ENCODE data around the gene FOXO3. TPM values are rescaled to one million over a fixed set of nuclear protein-coding genes. Genes with fewer than 3 reads are reported as not detected.

FOXO3 gene
- total and polyA plus RNA-seq, 9 donors, result 21.8 to 37.1 (median 29.1) TPM

DNA sequence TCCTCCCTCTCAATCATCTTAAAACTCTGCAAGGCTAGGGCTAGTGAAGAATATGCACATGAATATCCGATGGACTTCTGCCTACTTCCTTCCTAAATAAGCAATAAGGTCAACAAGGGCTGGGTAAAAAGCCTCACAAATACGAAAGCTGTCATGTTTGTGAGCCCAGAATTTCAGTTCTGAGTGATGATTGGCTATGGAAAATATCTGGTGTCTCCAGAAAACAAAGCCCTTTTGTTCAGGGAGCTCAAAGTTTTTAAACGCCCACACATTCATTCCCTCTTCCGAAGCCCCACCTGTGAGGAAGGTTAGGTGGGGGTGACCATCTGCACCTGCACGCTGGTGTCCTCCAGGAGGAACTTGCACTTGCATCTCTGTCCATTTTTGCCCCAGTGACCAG is 160.6 kb downstream of the FOXO3 start:
- no peak overlapping the region for H3K27ac ChIP-seq (ENCODE audit: low read length)
- WGBS (ENCODE audit: insufficient coverage), result no CpG with 5 or more reads among the region's 5 CpGs
- H3K4me1 ChIP-seq (ENCODE audit: control insufficient read depth, insufficient read depth, low read length), result no peaks in the 10 kb centered on the region
- no peaks in the 10 kb centered on the region for H3K9me3 ChIP-seq (replicated peaks; ENCODE audit: control insufficient read depth, low read depth, low read length)
- no peak overlapping the region for H3K4me3 ChIP-seq (ENCODE audit: low read length)
- H3K36me3 ChIP-seq (ENCODE audit: control insufficient read depth, insufficient read depth, low read length), result no peaks in the 10 kb centered on the region
- no peaks in the 10 kb centered on the region for H3K27me3 ChIP-seq (ENCODE audit: control insufficient read depth, insufficient read depth, low read length)
- no peak for DNase-seq

DNA sequence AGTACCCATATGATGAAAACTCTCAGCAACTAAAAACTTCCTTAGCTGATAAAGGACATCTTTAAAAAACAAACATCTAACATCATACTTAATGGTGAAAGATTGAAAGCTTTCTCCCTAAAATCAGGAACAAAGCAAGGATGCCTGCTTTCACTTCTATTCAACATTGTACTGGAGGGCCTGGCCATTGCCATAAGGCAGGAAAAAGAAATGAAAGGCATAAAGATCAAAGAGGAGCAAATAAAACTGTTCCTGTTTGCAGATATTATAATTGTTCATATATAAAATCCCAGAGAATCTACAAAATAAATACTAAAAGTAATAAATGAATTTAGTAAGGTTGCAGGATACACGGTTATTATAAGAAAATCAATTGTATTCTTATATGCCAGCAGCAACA is 162.9 kb downstream of the FOXO3 start:
- Histone ChIP-seq H3K36me3 (ENCODE audit: control insufficient read depth, insufficient read depth, low read length) (no peaks in the 10 kb centered on the region), H3K27ac (ENCODE audit: low read length) (no peak overlapping the region), H3K9me3 (replicated peaks; ENCODE audit: control insufficient read depth, low read depth, low read length) (no peaks in the 10 kb centered on the region), H3K4me1 (ENCODE audit: control insufficient read depth, insufficient read depth, low read length) (no peaks in the 10 kb centered on the region), H3K27me3 (ENCODE audit: control insufficient read depth, insufficient read depth, low read length) (no peaks in the 10 kb centered on the region), H3K4me3 (ENCODE audit: low read length) (no peak overlapping the region)
- no CpG with 5 or more reads among the region's 1 CpG for WGBS (ENCODE audit: insufficient coverage)
- no peak for DNase-seq

DNA sequence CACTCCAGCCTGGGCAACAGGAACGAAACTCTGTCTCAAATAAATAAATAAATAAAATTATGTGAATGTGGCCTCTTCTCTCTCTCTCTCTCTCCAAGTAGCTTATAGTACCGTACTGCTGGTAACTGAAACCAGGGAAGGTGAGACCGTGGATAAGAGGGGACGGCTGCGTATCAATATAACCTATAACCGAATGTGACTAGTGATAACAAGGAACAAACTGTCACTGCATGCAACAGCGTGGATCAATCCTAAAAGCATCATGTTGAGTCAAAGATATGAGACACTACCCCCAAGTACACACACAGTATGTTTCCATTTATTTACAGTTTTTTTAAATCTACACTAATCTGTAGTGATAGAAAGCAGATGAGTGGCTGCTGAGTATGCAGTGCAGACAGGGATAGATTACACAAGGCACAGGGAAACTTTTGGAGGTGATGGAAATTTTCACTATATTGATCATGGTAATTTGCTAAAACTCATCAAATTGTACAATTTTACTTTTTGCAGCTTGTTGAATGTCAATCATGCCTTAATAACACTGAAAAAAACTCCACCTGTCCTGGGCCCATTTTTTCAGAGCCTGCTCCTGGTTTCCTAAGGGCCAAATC is 166.1 kb downstream of the FOXO3 start:
- Histone ChIP-seq H3K27me3 (ENCODE audit: control insufficient read depth, insufficient read depth, low read length) (peaks cover 3% of the 10 kb centered on the region), H3K36me3 (ENCODE audit: control insufficient read depth, insufficient read depth, low read length) (no peaks in the 10 kb centered on the region), H3K4me1 (ENCODE audit: control insufficient read depth, insufficient read depth, low read length) (peaks cover 4% of the 10 kb centered on the region), H3K9me3 (replicated peaks; ENCODE audit: control insufficient read depth, low read depth, low read length) (no peaks in the 10 kb centered on the region), H3K27ac (ENCODE audit: low read length) (no peak overlapping the region), H3K4me3 (ENCODE audit: low read length) (no peak overlapping the region)
- WGBS (ENCODE audit: insufficient coverage), result 88% methylated on average over 4 of the region's 7 CpGs
- DNase-seq, result no peak

DNA sequence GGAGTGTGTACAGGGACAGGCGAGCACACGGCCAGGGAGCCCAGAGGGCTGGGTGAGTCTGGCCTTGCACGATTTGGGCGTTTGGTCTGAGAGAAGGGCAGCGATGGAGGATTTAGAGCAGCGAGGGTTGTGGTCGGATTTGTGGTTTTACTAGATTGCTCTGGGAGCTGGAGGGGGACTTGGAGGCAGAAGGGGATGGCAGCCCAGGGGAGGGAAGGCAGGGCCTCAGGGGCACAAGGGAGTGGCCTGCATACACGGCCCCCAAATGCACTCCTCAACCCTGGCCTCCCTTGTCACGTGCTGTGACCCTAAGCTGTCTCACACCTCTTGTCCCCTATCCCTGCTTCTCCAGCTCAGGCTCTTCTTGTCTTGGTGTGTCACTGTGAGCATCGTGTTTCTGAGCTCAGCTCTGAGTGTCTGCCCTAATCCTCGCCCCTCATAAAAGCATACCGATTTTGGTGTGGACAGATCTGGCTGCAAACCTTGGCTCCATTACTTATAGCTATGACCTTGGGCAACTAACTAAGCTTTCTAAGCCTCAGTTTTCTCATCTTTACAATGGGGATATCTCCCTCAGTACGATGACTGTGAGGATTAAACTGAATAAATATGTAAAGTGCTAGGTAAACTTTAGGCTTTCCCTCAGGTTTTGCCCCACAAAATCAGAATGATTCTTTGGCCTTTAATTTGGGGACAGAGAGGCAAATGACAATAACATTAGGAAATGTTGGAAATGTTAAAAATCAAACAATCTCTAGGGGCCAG is 167.4 kb downstream of the FOXO3 start:
- no peak for DNase-seq
- Histone ChIP-seq H3K4me3 (ENCODE audit: low read length) (no peak overlapping the region), H3K4me1 (ENCODE audit: control insufficient read depth, insufficient read depth, low read length) (peaks cover 4% of the 10 kb centered on the region), H3K27me3 (ENCODE audit: control insufficient read depth, insufficient read depth, low read length) (peaks cover 3% of the 10 kb centered on the region), H3K36me3 (ENCODE audit: control insufficient read depth, insufficient read depth, low read length) (no peaks in the 10 kb centered on the region), H3K9me3 (replicated peaks; ENCODE audit: control insufficient read depth, low read depth, low read length) (no peaks in the 10 kb centered on the region), H3K27ac (ENCODE audit: low read length) (no peak overlapping the region)
- WGBS (ENCODE audit: insufficient coverage), result 66% methylated on average over 12 of the region's 13 CpGs

DNA sequence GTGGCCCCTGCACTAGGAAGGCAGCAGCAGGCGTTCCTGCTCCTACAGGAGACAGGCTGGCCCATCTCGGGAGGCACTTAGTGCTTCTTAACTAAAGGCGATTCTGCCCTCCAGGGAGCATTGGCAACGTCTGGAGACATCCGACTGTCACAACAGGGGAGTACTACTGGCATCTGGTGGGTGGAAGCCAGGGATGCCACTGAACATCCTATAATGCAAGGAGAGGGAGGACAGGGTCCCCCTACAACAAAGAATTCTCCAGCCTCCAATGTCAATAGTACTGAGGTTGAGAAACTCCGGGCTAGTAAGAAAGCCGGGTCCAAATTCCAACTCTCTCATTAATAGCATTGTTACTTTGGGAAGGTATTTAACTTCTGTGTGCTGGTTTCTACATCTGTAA is 168.1 kb downstream of the FOXO3 start:
- no peak for DNase-seq
- Histone ChIP-seq H3K36me3 (ENCODE audit: control insufficient read depth, insufficient read depth, low read length) (no peaks in the 10 kb centered on the region), H3K27ac (ENCODE audit: low read length) (no peak overlapping the region), H3K9me3 (replicated peaks; ENCODE audit: control insufficient read depth, low read depth, low read length) (no peaks in the 10 kb centered on the region), H3K4me1 (ENCODE audit: control insufficient read depth, insufficient read depth, low read length) (peaks cover 4% of the 10 kb centered on the region), H3K27me3 (ENCODE audit: control insufficient read depth, insufficient read depth, low read length) (peaks cover 3% of the 10 kb centered on the region), H3K4me3 (ENCODE audit: low read length) (no peak overlapping the region)
- WGBS (ENCODE audit: insufficient coverage), result 75% methylated on average over 3 of the region's 7 CpGs

DNA sequence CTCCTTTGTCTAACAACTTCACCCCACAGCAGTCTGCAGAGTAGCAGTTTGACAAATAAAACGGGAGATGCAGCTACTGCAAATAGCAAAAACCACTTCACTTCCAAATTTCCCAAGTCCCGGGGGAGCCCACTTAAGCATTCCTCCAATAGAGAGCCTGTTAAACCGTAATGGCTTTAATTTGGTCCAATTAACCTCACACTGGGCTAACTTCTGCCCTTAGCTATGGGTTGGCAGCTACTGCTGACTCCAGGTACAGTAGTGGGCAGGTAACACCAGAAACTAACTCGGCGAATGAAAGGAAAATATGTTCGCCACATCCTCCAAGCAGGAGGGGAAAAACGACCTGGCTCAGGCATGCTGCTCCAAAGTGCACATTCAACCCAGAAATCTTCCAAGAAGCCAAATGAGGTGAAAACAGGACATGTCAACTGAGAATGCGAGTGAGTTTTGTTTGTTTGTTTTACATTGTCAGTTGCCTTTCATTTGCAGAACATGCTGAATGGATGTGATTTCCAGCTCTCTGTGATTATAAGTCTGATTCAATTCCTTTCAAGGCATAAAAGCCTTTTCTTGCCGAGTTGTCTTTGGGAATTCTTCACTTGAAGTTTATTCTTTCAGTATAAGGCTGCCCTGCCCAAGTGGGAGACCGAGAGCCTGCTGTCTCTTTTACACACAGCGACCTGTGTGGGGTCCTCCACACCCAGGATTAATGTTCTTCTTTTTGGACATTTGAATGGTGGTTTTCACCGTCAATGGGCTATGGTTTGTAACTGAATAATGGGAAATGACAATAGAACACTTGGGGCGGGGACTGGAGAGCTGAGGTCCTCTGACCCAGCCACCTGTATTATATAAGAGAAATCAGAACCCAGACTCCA is 170.2 kb downstream of the FOXO3 start:
- H3K4me3 ChIP-seq (ENCODE audit: low read length), result no peak overlapping the region
- DNase-seq, result peak; percentile 43

DNA sequence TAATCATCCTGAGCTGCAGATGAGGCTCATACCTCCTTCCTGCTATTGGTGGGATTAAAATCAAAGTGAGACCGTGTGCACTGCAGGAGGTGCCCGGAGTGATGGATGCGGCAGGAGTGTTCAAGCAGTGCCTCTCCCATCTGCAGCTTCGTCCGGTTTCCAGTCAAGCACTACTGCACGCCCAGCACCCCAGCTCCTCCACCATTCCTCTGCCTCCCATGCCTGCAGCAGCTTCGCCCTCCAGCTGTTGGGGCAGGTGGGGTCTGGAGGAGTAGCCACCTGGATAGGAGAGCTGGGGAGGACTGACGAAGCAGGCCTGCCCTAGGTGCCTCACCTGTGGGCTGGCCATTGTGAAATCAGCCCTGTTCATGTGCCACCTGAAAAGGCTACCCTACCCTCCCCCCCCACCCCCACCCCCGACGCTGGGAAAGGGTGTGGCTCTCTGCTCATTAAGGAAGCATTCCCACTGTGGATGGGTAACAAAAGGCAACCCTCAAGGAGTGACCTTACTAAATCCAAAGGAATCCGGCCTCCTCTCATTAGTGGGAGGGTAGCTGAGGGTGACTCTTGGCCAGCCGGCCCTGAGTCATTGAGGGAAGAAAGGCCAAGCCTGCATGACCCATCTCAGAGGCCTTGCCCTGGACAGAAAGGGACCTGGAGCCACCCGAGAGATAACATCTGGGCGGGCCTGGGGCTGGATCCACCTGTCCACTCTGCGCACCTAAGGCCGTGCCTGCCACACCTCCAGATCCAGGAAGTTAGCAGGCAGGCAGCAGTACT is 171.6 kb downstream of the FOXO3 start:
- Histone ChIP-seq H3K9me3 (replicated peaks; ENCODE audit: control insufficient read depth, low read depth, low read length) (no peaks in the 10 kb centered on the region), H3K27ac (ENCODE audit: low read length) (no peak overlapping the region), H3K27me3 (ENCODE audit: control insufficient read depth, insufficient read depth, low read length) (peaks cover 3% of the 10 kb centered on the region), H3K4me1 (ENCODE audit: control insufficient read depth, insufficient read depth, low read length) (peaks cover 4% of the 10 kb centered on the region), H3K36me3 (ENCODE audit: control insufficient read depth, insufficient read depth, low read length) (no peaks in the 10 kb centered on the region), H3K4me3 (ENCODE audit: low read length) (no peak overlapping the region)
- WGBS (ENCODE audit: insufficient coverage), result 85% methylated on average over 8 of the region's 16 CpGs
- DNase-seq, result no peak

More for the DNA sequence above, 170.2 kb downstream of the FOXO3 start:
- Histone ChIP-seq H3K36me3 (ENCODE audit: control insufficient read depth, insufficient read depth, low read length) (no peaks in the 10 kb centered on the region), H3K27ac (ENCODE audit: low read length) (no peak overlapping the region), H3K27me3 (ENCODE audit: control insufficient read depth, insufficient read depth, low read length) (peaks cover 3% of the 10 kb centered on the region), H3K9me3 (replicated peaks; ENCODE audit: control insufficient read depth, low read depth, low read length) (no peaks in the 10 kb centered on the region), H3K4me1 (ENCODE audit: control insufficient read depth, insufficient read depth, low read length) (peaks cover 4% of the 10 kb centered on the region)
- WGBS (ENCODE audit: insufficient coverage), result 13% methylated on average over 1 of the region's 13 CpGs

DNA sequence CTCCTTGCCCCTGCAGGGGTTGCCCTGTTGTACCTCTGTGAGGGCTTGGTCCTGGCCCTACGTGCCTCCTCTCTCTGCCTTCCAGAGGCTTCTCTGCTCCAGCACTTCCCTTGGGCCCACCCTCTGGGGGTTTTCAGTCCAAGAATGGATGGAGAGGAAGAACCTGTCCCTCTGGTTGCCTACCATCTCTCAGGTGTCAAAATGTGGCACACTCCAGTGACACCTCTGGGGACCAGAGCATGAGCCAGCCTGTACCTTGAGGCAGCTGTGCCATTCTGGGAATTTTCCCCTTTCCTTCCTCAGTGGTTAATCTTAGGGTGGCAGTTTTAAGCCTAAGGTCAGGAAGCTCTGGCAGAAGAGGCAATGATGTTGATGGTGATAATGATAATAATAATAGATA is 172.3 kb downstream of the FOXO3 start:
- DNase-seq, result no peak
- no peaks in the 10 kb centered on the region for H3K9me3 ChIP-seq (replicated peaks; ENCODE audit: control insufficient read depth, low read depth, low read length)
- no peak overlapping the region for H3K4me3 ChIP-seq (ENCODE audit: low read length)
- no CpG with 5 or more reads among the region's 1 CpG for WGBS (ENCODE audit: insufficient coverage)
- H3K27me3 ChIP-seq (ENCODE audit: control insufficient read depth, insufficient read depth, low read length), result peaks cover 3% of the 10 kb centered on the region
- no peaks in the 10 kb centered on the region for H3K36me3 ChIP-seq (ENCODE audit: control insufficient read depth, insufficient read depth, low read length)
- H3K27ac ChIP-seq (ENCODE audit: low read length), result no peak overlapping the region
- peaks cover 4% of the 10 kb centered on the region for H3K4me1 ChIP-seq (ENCODE audit: control insufficient read depth, insufficient read depth, low read length)

DNA sequence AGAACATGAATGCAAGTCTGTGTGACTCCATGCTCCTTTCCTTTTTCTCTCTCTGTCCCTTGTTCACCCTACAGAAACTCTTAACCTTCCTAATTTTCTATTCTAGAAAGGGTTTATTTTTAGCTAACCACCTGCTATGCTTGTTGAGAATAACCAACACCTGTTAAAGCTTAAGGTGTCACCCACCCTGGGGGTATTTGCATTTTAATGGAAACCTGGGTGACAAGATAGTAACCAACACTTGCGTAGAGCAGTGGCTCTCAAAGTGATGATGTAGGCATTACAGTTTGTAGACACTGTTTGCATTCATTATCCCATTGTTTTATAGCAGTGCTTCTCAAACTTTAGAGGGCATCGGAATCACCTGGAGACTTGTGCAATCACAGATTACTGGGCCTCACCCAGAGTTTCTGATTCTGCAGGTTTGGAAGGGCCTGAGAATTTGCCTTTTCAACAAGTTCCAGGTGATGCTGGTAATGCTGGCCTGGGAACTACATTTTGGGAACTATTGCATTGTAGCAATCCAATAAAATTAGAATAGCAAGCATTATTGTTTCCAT is 173.1 kb downstream of the FOXO3 start:
- peaks cover 4% of the 10 kb centered on the region for H3K4me1 ChIP-seq (ENCODE audit: control insufficient read depth, insufficient read depth, low read length)
- peaks cover 1% of the 10 kb centered on the region for H3K27me3 ChIP-seq (ENCODE audit: control insufficient read depth, insufficient read depth, low read length)
- no peaks in the 10 kb centered on the region for H3K9me3 ChIP-seq (replicated peaks; ENCODE audit: control insufficient read depth, low read depth, low read length)
- H3K4me3 ChIP-seq (ENCODE audit: low read length), result no peak overlapping the region
- no peaks in the 10 kb centered on the region for H3K36me3 ChIP-seq (ENCODE audit: control insufficient read depth, insufficient read depth, low read length)
- no peak for DNase-seq
- WGBS (ENCODE audit: insufficient coverage), result no CpG with 5 or more reads among the region's 2 CpGs
- H3K27ac ChIP-seq (ENCODE audit: low read length), result no peak overlapping the region
